MG63 (cell line): ENCODE results near the gene ATP8B4. TPM values are rescaled to one million over a fixed set of nuclear protein-coding genes. Genes with fewer than 3 reads are reported as not detected.

Source experiments
- DNase-seq: peaks from one replicate; pipeline ENCODE4 v3.0.0-alpha.2; 2020
- H3K27me3 ChIP-seq: fragments of 250-450 bp; sonication (Bioruptor Pico); 2 replicates; pipeline ENCODE4 v1.5.1; 2020; ENCODE audit warnings: mild to moderate bottlenecking, moderate library complexity
- H3K36me3 ChIP-seq: fragments of 250-450 bp; sonication (Bioruptor Pico); 2 replicates; pipeline ENCODE4 v1.5.1; 2020; ENCODE audit warnings: mild to moderate bottlenecking, moderate library complexity
- H3K4me3 ChIP-seq: fragments of 250-450 bp; sonication (Bioruptor Pico); 2 replicates; pipeline ENCODE4 v1.5.1; 2020; ENCODE audit warnings: mild to moderate bottlenecking, moderate library complexity
- H3K9me3 ChIP-seq: fragments of 250-450 bp; sonication (Bioruptor Pico); 2 replicates; pipeline ENCODE4 v1.5.1; 2020; ENCODE audit warnings: mild to moderate bottlenecking, moderate library complexity
- total RNA-seq: library from RNA; depleted of rRNA; stranded (reverse); fragments of >200 nt; shearing (Covaris generic); gene quantifications from 2 replicates; pipeline ENCODE4 v1.2.3, GENCODE V29; 2014; ENCODE audit warnings: low replicate concordance

ATP8B4 gene
- total RNA-seq, 1 experiment from 2014 or later, result not detected

DNA sequence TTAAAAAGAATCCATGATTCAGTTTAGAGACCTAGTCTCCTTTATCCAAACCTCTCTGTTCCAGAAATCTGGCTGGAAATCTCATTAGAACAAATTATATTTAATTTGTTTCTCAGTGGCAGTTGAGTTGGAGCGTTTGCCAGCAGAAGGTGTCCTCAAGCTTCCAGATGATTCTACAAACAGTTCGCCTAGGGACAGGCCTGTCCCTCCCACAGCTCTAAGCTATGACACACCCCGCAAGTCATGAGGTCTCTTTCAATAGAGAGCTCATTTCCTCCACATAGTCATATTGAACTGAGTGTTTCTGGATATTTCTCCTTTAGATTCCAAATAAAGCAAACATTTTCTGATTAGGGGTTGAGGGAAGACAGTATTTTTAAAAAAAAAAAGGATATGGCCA, 230.3 kb downstream of the ATP8B4 start:
- no peak for DNase-seq
- Histone ChIP-seq H3K27me3 (no peaks in the 10 kb centered on the region), H3K9me3 (no peaks in the 10 kb centered on the region), H3K36me3 (no peaks in the 10 kb centered on the region), H3K4me3 (no peak overlapping the region)

DNA sequence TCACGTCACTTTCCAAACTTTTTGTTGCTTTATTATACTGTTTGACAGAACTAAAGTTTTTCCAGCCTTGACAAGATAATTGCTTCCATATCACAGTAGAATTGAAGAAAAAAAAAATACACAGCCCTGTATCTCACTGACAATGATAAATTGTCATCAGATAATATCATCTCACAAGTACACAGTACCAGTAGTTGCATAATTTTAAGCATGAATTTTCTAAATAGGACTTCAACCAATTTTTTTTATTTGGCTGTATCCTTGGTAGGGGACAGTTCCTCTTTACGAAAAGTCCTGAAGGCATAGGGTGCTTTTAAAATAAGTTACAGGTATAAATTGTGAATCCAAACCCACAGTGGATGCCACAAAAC, 230.7 kb downstream of the ATP8B4 start:
- H3K4me3 ChIP-seq, result no peak overlapping the region
- H3K27me3 ChIP-seq, result no peaks in the 10 kb centered on the region
- no peaks in the 10 kb centered on the region for H3K9me3 ChIP-seq
- no peak for DNase-seq
- H3K36me3 ChIP-seq, result no peaks in the 10 kb centered on the region

DNA sequence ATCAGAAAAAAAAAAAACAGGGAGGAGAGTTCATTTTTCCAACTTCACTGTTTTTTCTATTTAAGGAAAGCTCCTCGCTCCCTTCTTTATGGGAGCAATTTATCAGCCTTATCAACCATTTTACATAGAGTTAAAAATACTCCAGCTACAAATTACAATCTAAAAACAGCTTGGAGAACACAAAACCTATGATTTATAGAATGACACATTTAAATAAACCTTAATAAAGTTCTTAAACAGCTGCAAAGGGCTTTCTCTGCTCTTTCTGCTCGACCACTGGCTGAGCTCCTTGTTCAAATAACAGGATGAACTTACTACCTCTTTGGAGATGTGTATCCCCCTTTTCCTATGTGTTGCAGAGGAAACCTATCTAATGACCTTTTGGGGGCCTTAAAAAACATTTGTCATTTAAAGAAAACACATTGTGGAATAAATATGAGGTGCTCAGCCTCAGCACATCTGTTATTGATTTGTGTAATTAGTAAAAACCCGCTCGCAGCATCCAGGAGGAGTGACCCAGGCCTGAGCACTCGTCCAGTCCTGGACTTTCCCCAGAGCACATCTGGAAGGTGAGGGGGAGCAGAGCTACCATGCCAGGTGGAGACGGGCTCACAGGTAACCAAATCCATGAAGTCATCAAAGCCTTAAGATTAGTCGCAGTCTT, 231.2 kb downstream of the ATP8B4 start:
- Histone ChIP-seq H3K36me3 (no peaks in the 10 kb centered on the region), H3K4me3 (no peak overlapping the region), H3K9me3 (no peaks in the 10 kb centered on the region), H3K27me3 (no peaks in the 10 kb centered on the region)
- DNase-seq, result no peak

DNA sequence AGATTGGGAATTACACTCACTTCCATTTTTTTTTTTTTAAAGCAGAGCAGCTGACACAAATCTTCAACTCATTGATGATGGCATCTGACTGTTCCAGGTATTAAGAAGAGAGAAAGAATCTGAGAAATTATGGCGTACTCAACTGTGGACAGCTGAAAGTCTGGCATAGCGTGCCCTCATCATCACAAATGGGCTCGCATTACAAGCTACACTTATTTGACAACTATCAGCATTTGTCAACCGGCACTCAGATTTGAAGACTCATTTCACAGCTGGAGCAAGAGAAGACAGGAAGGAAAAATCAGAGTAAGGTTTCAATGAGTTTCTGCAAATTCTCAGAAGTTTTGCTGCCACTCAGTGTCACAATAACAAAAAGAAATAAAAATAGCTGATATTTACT, 235.9 kb downstream of the ATP8B4 start:
- Histone ChIP-seq H3K9me3 (no peaks in the 10 kb centered on the region), H3K27me3 (no peaks in the 10 kb centered on the region), H3K4me3 (no peak overlapping the region), H3K36me3 (no peaks in the 10 kb centered on the region)
- DNase-seq, result no peak

DNA sequence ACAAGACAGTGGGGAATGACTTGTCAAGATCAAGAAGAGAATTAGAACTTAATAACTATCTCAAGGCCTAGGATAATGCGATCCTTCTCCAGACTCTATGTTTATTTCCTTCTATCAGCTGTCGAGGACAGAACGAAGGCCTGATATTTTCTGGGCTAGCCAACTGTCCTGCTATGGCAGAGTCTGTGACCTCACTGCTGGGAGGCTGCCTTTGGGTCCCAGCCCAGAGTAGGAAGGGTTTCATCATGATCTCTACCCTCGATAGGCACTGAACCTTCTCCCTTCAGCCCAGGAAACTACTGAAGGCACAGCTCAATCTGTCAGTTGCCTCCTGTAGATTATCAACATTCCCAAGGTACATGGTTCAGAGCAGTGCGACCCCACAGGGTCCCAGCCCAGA, 237.2 kb downstream of the ATP8B4 start:
- no peak for DNase-seq
- Histone ChIP-seq H3K9me3 (no peaks in the 10 kb centered on the region), H3K27me3 (no peaks in the 10 kb centered on the region), H3K36me3 (no peaks in the 10 kb centered on the region), H3K4me3 (no peak overlapping the region)

DNA sequence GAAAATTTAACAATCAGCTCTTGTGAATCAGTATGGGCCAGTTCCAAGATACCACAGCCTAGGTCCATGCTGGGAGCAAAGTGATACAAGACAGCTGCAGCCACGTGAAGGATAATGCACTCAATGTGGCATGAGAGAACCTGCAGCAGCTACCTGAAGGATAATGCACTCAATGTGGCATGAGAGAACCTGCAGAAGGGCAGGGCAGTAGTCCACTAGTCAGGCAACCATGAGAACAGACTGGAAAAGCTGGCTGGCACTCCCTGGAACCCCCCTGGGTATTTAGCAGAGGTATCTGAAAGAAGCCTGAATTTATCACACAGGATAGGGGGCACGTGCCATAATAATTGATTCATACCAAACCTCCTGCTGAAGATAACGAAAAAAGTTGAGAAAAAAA, 237.6 kb downstream of the ATP8B4 start:
- no peak overlapping the region for H3K4me3 ChIP-seq
- H3K36me3 ChIP-seq, result no peaks in the 10 kb centered on the region
- no peaks in the 10 kb centered on the region for H3K9me3 ChIP-seq
- DNase-seq, result no peak
- no peaks in the 10 kb centered on the region for H3K27me3 ChIP-seq

DNA sequence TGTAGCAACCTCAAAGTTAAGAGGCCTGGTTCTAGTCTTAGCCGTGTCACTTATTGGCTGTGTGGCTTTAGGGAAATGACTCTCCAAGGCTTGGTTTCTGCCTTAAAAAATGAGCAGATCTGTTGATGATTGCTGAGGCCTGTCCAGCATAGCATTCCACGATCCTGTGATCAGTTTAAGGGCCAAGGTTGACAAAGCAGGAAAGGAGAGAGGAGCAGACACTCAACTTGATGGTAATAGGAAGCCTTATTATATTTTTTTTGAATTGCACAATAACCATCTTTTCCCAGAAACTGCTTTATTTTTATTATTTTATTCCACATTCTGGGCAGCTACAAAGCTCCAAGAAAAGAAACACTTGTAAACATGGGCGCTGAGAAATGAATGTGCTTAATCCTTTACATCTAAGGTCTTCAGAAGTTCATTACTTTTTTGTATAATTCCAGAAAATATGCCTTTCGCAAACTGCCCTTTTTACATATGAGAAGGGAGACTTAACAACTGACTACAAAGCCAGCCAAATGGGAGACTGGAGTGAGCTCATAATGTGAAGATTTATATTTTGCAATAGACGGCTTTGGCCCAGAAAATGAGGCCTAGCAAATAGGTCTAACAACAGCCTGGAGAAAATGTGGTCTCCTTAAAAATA, 241.0 kb downstream of the ATP8B4 start:
- DNase-seq, result no peak
- H3K27me3 ChIP-seq, result no peaks in the 10 kb centered on the region
- H3K36me3 ChIP-seq, result no peaks in the 10 kb centered on the region
- H3K9me3 ChIP-seq, result no peaks in the 10 kb centered on the region
- H3K4me3 ChIP-seq, result no peak overlapping the region

GRCh38 chr15:49877117-49877872, 241.7 kb downstream of the ATP8B4 start:
- no peak for DNase-seq
- no peaks in the 10 kb centered on the region for H3K27me3 ChIP-seq
- H3K4me3 ChIP-seq, result no peak overlapping the region
- H3K9me3 ChIP-seq, result no peaks in the 10 kb centered on the region
- no peaks in the 10 kb centered on the region for H3K36me3 ChIP-seq

DNA sequence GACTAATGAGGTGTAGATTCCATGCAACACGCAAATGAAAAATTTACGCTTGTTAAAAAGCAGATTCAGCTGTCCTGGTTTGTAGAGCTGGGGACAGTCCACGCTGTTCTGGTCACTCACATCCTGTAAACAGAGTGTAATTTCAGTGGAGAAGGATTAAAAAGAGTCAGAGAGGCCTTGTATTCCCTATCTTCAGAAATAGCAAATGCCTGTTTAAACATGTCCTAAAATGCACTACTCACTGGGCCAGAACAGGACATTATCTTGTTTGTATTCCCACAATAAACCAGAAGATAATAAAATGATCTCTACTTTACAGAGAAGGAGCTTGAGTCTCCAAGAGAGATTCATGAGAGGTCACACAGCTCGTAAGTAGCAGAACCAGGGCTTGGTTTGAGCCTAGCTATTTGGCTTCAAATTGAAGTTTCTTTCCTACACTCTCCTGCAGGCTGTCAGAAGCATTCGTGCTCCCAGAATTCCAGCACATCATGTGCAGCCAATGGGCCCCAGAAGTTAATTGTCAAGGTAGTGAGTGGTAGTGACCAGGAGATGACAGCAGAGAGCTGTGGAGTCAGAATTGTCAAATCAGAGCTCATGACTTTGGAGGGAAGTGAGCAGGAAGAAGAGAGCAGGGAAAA, 242.5 kb downstream of the ATP8B4 start:
- H3K27me3 ChIP-seq, result no peaks in the 10 kb centered on the region
- no peaks in the 10 kb centered on the region for H3K9me3 ChIP-seq
- DNase-seq, result no peak
- no peak overlapping the region for H3K4me3 ChIP-seq
- no peaks in the 10 kb centered on the region for H3K36me3 ChIP-seq

- Histone ChIP-seq H3K27me3 (no peaks in the 10 kb centered on the region), H3K4me3 (no peak overlapping the region), H3K36me3 (no peaks in the 10 kb centered on the region), H3K9me3 (no peaks in the 10 kb centered on the region)
- no peak for DNase-seq
These were observed 243.6 kb downstream of the ATP8B4 start for GRCh38 chr15:49875392-49875791.

DNA sequence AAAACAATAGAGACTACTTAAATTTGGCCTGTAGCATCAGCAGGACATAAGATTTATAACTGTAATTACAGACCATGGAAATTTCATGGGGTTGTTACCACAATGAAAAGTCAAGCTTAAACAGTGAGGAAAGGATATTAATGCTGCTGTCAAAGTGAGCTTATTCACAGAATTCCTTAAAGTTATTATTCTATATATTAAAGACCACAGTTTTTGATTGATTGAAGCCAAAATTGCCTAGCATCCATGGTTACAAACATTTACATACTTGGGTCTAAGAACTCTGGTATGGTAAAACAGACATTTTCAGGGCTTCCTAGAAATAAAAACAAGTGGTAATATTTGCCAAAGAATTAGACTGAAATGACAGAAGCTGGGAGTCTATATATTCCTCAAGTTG, 248.6 kb downstream of the ATP8B4 start:
- no peaks in the 10 kb centered on the region for H3K36me3 ChIP-seq
- H3K27me3 ChIP-seq, result no peaks in the 10 kb centered on the region
- peaks cover 3% of the 10 kb centered on the region; the same call in 1 of the 2 replicates for H3K9me3 ChIP-seq
- no peak overlapping the region for H3K4me3 ChIP-seq
- no peak for DNase-seq

DNA sequence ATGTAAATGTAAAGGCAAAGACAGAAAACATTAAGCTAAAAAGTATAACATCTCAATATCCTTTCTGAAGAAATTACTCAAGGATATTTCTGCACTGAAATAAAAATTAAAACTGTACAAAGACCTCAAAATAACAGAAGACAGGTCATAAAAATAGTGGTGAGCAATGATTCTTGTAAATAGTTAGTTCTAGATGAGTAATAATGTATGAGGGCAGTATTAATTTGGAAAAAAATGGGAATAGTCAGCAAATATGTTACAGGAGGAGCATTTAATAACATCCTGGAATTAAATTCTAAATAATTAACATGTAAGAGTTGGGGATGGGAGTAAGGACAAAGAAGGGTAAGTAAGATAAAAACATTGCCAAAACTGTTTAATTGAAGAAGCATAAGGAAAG, 250.7 kb downstream of the ATP8B4 start:
- no peak for DNase-seq
- no peaks in the 10 kb centered on the region for H3K27me3 ChIP-seq
- H3K36me3 ChIP-seq, result no peaks in the 10 kb centered on the region
- H3K4me3 ChIP-seq, result no peak overlapping the region
- H3K9me3 ChIP-seq, result peaks cover 3% of the 10 kb centered on the region; the same call in 1 of the 2 replicates

DNA sequence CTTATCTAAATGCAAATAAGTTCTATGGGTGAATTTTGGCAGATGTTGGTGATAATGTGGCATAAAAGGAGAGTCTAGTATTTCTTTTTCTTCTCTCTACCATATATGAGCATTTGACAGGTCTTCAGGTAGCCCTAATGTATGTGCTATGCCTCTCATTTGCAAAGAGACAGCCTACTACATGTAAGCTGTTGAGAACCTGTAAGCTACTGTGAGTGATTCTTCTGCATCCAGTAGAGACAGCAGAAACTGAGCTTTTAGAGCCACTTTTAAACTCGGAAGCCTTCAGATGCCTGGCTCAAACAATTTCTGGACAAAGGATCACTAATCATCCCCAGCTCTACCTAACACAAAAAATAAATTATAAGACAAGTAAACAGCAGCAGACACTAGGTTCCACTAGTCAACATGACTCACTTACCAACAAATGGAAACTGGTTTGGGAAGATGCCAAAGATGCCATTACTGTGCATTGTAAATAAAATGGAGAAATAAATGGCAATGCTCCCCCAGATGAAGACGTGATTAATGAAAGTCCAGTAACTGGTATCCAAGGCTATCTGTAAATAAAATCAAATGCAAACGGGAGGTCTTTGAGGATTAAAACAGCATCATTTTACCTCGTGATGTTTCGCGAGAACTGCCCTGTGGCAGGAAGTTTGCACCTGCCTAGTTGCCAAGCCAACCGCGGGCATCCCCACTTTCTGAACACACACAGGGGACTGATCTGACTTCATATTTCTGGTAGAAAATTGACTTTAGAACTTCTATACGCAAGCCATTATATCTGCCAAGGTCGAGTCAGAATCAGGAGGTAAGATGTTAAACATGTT, 252.9 kb downstream of the ATP8B4 start:
- Histone ChIP-seq H3K27me3 (no peaks in the 10 kb centered on the region), H3K9me3 (peaks cover 3% of the 10 kb centered on the region; the same call in 1 of the 2 replicates), H3K4me3 (no peak overlapping the region), H3K36me3 (no peaks in the 10 kb centered on the region)
- DNase-seq, result no peak

DNA sequence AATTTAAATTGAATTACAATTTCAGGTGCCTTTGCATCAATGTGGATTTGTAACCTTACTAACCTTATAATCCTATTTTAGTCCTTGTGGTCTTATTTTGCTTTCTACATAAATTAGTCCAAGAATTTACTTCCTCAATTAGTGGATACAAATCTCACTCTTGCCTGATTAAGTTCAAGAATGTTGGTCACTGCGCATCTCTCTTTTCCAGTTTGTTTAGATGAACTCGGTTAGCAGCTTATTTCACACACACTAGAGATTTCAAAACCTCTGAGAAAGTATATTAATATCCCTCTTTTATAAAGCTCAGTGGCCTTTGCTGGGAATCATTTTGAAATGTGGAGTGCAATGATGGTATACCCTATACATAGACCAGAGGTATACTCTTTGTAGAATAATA, 254.8 kb downstream of the ATP8B4 start:
- no peaks in the 10 kb centered on the region for H3K36me3 ChIP-seq
- no peak for DNase-seq
- no peaks in the 10 kb centered on the region for H3K27me3 ChIP-seq
- peaks cover 3% of the 10 kb centered on the region; the same call in 1 of the 2 replicates for H3K9me3 ChIP-seq
- H3K4me3 ChIP-seq, result no peak overlapping the region

GRCh38 chr15:49863431-49864224, 255.4 kb downstream of the ATP8B4 start:
- no peak overlapping the region for H3K4me3 ChIP-seq
- no peak for DNase-seq
- no peaks in the 10 kb centered on the region for H3K36me3 ChIP-seq
- peaks cover 3% of the 10 kb centered on the region; the same call in 1 of the 2 replicates for H3K9me3 ChIP-seq
- H3K27me3 ChIP-seq, result no peaks in the 10 kb centered on the region

DNA sequence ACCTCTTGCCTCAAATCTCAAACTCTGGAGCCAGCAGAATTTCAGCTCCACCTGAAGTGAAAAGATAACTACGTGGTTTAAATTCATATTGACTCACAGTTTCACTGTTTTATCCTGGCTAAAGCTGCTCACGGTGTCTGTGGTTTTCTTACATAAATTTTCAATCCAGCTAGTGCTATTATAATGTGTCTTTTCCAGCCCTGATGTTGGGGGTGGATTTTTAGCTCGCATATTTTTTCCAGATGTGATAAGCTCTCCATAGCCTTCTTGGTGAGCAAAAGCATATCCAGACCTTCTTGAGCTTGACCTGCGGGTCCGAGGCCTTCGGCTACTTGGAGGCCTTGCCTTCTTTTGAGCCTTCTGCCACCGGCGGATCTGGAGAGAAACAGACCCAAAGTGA, 258.9 kb downstream of the ATP8B4 start:
- H3K4me3 ChIP-seq, result no peak overlapping the region
- H3K36me3 ChIP-seq, result no peaks in the 10 kb centered on the region
- no peaks in the 10 kb centered on the region for H3K9me3 ChIP-seq
- no peaks in the 10 kb centered on the region for H3K27me3 ChIP-seq
- no peak for DNase-seq
